ENCODE measurements around the gene MBD1.

- TF ChIP-seq POLR2AphosphoS5 (IDR thresholded peaks at IDR 0.05; ENCODE audit: low read depth, low read length) (no peak), TAF1 (IDR thresholded peaks at IDR 0.05; ENCODE audit: borderline replicate concordance, insufficient read depth, low read length) (no peak)
- TF ChIP-seq, protein P1, sequence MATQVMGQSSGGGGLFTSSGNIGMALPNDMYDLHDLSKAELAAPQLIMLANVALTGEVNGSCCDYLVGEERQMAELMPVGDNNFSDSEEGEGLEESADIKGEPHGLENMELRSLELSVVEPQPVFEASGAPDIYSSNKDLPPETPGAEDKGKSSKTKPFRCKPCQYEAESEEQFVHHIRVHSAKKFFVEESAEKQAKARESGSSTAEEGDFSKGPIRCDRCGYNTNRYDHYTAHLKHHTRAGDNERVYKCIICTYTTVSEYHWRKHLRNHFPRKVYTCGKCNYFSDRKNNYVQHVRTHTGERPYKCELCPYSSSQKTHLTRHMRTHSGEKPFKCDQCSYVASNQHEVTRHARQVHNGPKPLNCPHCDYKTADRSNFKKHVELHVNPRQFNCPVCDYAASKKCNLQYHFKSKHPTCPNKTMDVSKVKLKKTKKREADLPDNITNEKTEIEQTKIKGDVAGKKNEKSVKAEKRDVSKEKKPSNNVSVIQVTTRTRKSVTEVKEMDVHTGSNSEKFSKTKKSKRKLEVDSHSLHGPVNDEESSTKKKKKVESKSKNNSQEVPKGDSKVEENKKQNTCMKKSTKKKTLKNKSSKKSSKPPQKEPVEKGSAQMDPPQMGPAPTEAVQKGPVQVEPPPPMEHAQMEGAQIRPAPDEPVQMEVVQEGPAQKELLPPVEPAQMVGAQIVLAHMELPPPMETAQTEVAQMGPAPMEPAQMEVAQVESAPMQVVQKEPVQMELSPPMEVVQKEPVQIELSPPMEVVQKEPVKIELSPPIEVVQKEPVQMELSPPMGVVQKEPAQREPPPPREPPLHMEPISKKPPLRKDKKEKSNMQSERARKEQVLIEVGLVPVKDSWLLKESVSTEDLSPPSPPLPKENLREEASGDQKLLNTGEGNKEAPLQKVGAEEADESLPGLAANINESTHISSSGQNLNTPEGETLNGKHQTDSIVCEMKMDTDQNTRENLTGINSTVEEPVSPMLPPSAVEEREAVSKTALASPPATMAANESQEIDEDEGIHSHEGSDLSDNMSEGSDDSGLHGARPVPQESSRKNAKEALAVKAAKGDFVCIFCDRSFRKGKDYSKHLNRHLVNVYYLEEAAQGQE (IDR thresholded peaks at IDR 0.05; ENCODE audit: insufficient read depth in 1 of 2, low read depth in 2 of 2, low read length in 2 of 2) = no peak
These were observed 1.6 kb downstream of the MBD1 start for GRCh38 chr18:50279752-50280151.
